ENCODE data around the gene COL4A4.

The COL4A4 gene

GRCh38 chr2:226963528-226963927 lies 200.5 kb downstream of the COL4A4 start:
- no peak for DNase-seq
- Histone ChIP-seq H3K36me3 (ENCODE audit: control insufficient read depth in 4 of 4, insufficient read depth in 4 of 4, low read length in 3 of 4) (peaks cover 0 to 4% (median 0%) of the 10 kb centered on the region in 4 experiments), H3K4me3 (ENCODE audit: control insufficient read depth in 1 of 7, extremely low read depth in 1 of 7, insufficient read depth in 4 of 7, low read depth in 2 of 7, low read length in 6 of 7) (no peak overlapping the region), H3K27ac (ENCODE audit: insufficient read depth in 1 of 2, low read depth in 1 of 2, low read length in 2 of 2, poor library complexity in 1 of 2, severe bottlenecking in 2 of 2) (no peak overlapping the region), H3K4me1 (ENCODE audit: control extremely low read depth in 1 of 4, control insufficient read depth in 4 of 4, insufficient read depth in 4 of 4, low read length in 3 of 4) (no peaks in the 10 kb centered on the region), H3K27me3 (replicated peaks in 2 of 5; ENCODE audit: control insufficient read depth in 4 of 5, insufficient read depth in 5 of 5, low read length in 4 of 5) (no peaks in the 10 kb centered on the region), H3K9me3 (ENCODE audit: control extremely low read depth in 1 of 5, control insufficient read depth in 4 of 5, insufficient read depth in 2 of 5, low read depth in 1 of 5, low read length in 4 of 5) (peaks cover 1 to 14% (median 2%) of the 10 kb centered on the region in 5 experiments)
- CTCF ChIA-PET: interaction anchor here (0.7 kb wide), 1 partner anchor 18 kb away, joined by 3 read pairs; no protein-coding TSS in a partner anchor
- POLR2A ChIA-PET: no interaction called here
- 82% methylated on average over 1 of the region's 1 CpG for WGBS (ENCODE audit: insufficient coverage)

- POLR2A ChIA-PET: no interaction called here
- Histone ChIP-seq H3K9me3 (ENCODE audit: control extremely low read depth in 1 of 5, control insufficient read depth in 4 of 5, insufficient read depth in 2 of 5, low read depth in 1 of 5, low read length in 4 of 5) (peaks cover 0 to 19% (median 3%) of the 10 kb centered on the region in 5 experiments), H3K4me3 (ENCODE audit: control insufficient read depth in 1 of 7, extremely low read depth in 1 of 7, insufficient read depth in 4 of 7, low read depth in 2 of 7, low read length in 6 of 7) (no peak overlapping the region), H3K4me1 (ENCODE audit: control extremely low read depth in 1 of 4, control insufficient read depth in 4 of 4, insufficient read depth in 4 of 4, low read length in 3 of 4) (no peaks in the 10 kb centered on the region), H3K27ac (ENCODE audit: insufficient read depth in 1 of 2, low read depth in 1 of 2, low read length in 2 of 2, poor library complexity in 1 of 2, severe bottlenecking in 2 of 2) (no peak overlapping the region), H3K27me3 (replicated peaks in 2 of 5; ENCODE audit: control insufficient read depth in 4 of 5, insufficient read depth in 5 of 5, low read length in 4 of 5) (no peaks in the 10 kb centered on the region), H3K36me3 (ENCODE audit: control insufficient read depth in 4 of 4, insufficient read depth in 4 of 4, low read length in 3 of 4) (peaks cover 0 to 4% (median 0%) of the 10 kb centered on the region in 4 experiments)
- CTCF ChIA-PET: no interaction called here
- DNase-seq: no peak
- WGBS (ENCODE audit: insufficient coverage): no CpG with 5 or more reads among the region's 3 CpGs
These were observed 201.7 kb downstream of the COL4A4 start for GRCh38 chr2:226962176-226962773.

- no peak for DNase-seq
- CTCF ChIA-PET: no interaction called here
- POLR2A ChIA-PET: no interaction called here
- Histone ChIP-seq H3K9me3 (ENCODE audit: control extremely low read depth in 1 of 5, control insufficient read depth in 4 of 5, insufficient read depth in 2 of 5, low read depth in 1 of 5, low read length in 4 of 5) (peaks cover 0 to 22% (median 4%) of the 10 kb centered on the region in 5 experiments), H3K27ac (ENCODE audit: insufficient read depth in 1 of 2, low read depth in 1 of 2, low read length in 2 of 2, poor library complexity in 1 of 2, severe bottlenecking in 2 of 2) (no peak overlapping the region), H3K36me3 (ENCODE audit: control insufficient read depth in 4 of 4, insufficient read depth in 4 of 4, low read length in 3 of 4) (peaks cover 0 to 4% (median 0%) of the 10 kb centered on the region in 4 experiments), H3K27me3 (replicated peaks in 2 of 5; ENCODE audit: control insufficient read depth in 4 of 5, insufficient read depth in 5 of 5, low read length in 4 of 5) (no peaks in the 10 kb centered on the region), H3K4me3 (ENCODE audit: control insufficient read depth in 1 of 7, extremely low read depth in 1 of 7, insufficient read depth in 4 of 7, low read depth in 2 of 7, low read length in 6 of 7) (no peak overlapping the region), H3K4me1 (ENCODE audit: control extremely low read depth in 1 of 4, control insufficient read depth in 4 of 4, insufficient read depth in 4 of 4, low read length in 3 of 4) (no peaks in the 10 kb centered on the region)
- no CpG with 5 or more reads among the region's 1 CpG for WGBS (ENCODE audit: insufficient coverage)
These were observed 204.6 kb downstream of the COL4A4 start for GRCh38 chr2:226959418-226959817.

- no peak overlapping the region for H3K27ac ChIP-seq (ENCODE audit: insufficient read depth in 1 of 2, low read depth in 1 of 2, low read length in 2 of 2, poor library complexity in 1 of 2, severe bottlenecking in 2 of 2)
- H3K27me3 ChIP-seq (replicated peaks in 2 of 5; ENCODE audit: control insufficient read depth in 4 of 5, insufficient read depth in 5 of 5, low read length in 4 of 5): no peaks in the 10 kb centered on the region
- no peaks in the 10 kb centered on the region for H3K36me3 ChIP-seq (ENCODE audit: control insufficient read depth in 4 of 4, insufficient read depth in 4 of 4, low read length in 3 of 4)
- peaks cover 0 to 22% (median 4%) of the 10 kb centered on the region in 5 experiments for H3K9me3 ChIP-seq (ENCODE audit: control extremely low read depth in 1 of 5, control insufficient read depth in 4 of 5, insufficient read depth in 2 of 5, low read depth in 1 of 5, low read length in 4 of 5)
- DNase-seq: no peak
- ChIA-PET POLR2A (no interaction called here), CTCF (no interaction called here)
- 90% methylated on average over 1 of the region's 1 CpG for WGBS (ENCODE audit: insufficient coverage)
- H3K4me1 ChIP-seq (ENCODE audit: control extremely low read depth in 1 of 4, control insufficient read depth in 4 of 4, insufficient read depth in 4 of 4, low read length in 3 of 4): no peaks in the 10 kb centered on the region
- no peak overlapping the region for H3K4me3 ChIP-seq (ENCODE audit: control insufficient read depth in 1 of 7, extremely low read depth in 1 of 7, insufficient read depth in 4 of 7, low read depth in 2 of 7, low read length in 6 of 7)
These were observed 207.3 kb downstream of the COL4A4 start for GRCh38 chr2:226956659-226957058.

- DNase-seq: no peak
- WGBS (ENCODE audit: insufficient coverage): 97% methylated on average over 6 of the region's 6 CpGs
- ChIA-PET POLR2A (no interaction called here), CTCF (no interaction called here)
- no peaks in the 10 kb centered on the region for H3K4me1 ChIP-seq (ENCODE audit: control extremely low read depth in 1 of 4, control insufficient read depth in 4 of 4, insufficient read depth in 4 of 4, low read length in 3 of 4)
- H3K27ac ChIP-seq (ENCODE audit: insufficient read depth in 1 of 2, low read depth in 1 of 2, low read length in 2 of 2, poor library complexity in 1 of 2, severe bottlenecking in 2 of 2): no peak overlapping the region
- no peak overlapping the region for H3K4me3 ChIP-seq (ENCODE audit: control insufficient read depth in 1 of 7, extremely low read depth in 1 of 7, insufficient read depth in 4 of 7, low read depth in 2 of 7, low read length in 6 of 7)
- H3K36me3 ChIP-seq (ENCODE audit: control insufficient read depth in 4 of 4, insufficient read depth in 4 of 4, low read length in 3 of 4): no peaks in the 10 kb centered on the region
- H3K9me3 ChIP-seq (ENCODE audit: control extremely low read depth in 1 of 5, control insufficient read depth in 4 of 5, insufficient read depth in 2 of 5, low read depth in 1 of 5, low read length in 4 of 5): peaks cover 0 to 12% (median 3%) of the 10 kb centered on the region in 5 experiments
- H3K27me3 ChIP-seq (replicated peaks in 2 of 5; ENCODE audit: control insufficient read depth in 4 of 5, insufficient read depth in 5 of 5, low read length in 4 of 5): no peaks in the 10 kb centered on the region
These were observed 210.2 kb downstream of the COL4A4 start for GRCh38 chr2:226953826-226954225.

- Histone ChIP-seq H3K4me1 (ENCODE audit: control extremely low read depth in 1 of 4, control insufficient read depth in 4 of 4, insufficient read depth in 4 of 4, low read length in 3 of 4) (no peaks in the 10 kb centered on the region), H3K9me3 (ENCODE audit: control extremely low read depth in 1 of 5, control insufficient read depth in 4 of 5, insufficient read depth in 2 of 5, low read depth in 1 of 5, low read length in 4 of 5) (peaks cover 0 to 11% (median 3%) of the 10 kb centered on the region in 5 experiments), H3K36me3 (ENCODE audit: control insufficient read depth in 4 of 4, insufficient read depth in 4 of 4, low read length in 3 of 4) (no peaks in the 10 kb centered on the region), H3K27me3 (replicated peaks in 2 of 5; ENCODE audit: control insufficient read depth in 4 of 5, insufficient read depth in 5 of 5, low read length in 4 of 5) (no peaks in the 10 kb centered on the region), H3K4me3 (ENCODE audit: control insufficient read depth in 1 of 7, extremely low read depth in 1 of 7, insufficient read depth in 4 of 7, low read depth in 2 of 7, low read length in 6 of 7) (no peak overlapping the region), H3K27ac (ENCODE audit: insufficient read depth in 1 of 2, low read depth in 1 of 2, low read length in 2 of 2, poor library complexity in 1 of 2, severe bottlenecking in 2 of 2) (no peak overlapping the region)
- no peak for DNase-seq
- 93% methylated on average over 2 of the region's 3 CpGs for WGBS (ENCODE audit: insufficient coverage)
- ChIA-PET CTCF (no interaction called here), POLR2A (no interaction called here)
These were observed 210.8 kb downstream of the COL4A4 start for GRCh38 chr2:226953206-226953605.
